Raji (cell line): ENCODE results near the gene NQO2.

Experiments
- POLR2A ChIP-seq: IDR thresholded peaks from 2 replicates; pipeline ENCODE4 v1.6.1; 2011; ENCODE audit warnings: low read depth, low read length, control low read depth; ENCODE audit not compliant: insufficient read depth

The NQO2 gene

DNA sequence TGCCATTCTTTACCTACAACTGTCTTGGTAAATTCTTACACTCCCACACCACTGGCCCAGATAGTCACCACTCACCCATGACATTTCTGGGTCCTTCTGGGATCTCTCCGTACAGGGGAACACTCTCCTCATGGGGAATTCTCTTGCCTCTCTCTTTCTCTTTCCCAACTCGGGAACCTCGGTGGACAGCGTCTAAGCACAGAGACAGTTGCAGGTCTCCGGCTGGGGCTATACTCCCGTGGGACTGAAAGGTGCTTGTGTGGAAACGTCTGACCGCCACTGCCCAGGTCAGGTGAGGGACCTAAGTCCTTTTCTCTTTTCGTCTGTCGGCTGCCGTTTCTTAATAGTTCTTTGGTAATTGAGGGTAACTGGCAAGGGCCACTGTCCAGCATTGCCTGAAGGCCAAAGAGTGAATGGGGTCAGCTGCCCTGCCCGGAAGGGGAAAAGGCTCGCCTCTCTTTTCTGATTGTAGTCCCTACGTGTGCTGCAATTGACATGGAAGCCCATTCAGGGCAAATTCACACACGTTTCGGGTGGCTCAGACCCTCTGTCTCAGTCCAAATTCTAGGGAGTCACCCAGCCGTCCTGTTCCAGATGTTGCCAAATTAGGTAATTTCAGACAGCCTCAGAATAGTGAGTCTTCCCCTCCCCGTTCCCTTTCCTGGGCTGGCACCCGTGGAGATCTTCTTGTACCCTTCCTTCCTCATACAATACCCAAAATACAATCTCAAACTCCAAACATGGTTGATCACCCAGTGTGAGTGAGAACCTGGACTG, 37.4 kb downstream of the NQO2 start:
- no peak for TF ChIP-seq POLR2A

DNA sequence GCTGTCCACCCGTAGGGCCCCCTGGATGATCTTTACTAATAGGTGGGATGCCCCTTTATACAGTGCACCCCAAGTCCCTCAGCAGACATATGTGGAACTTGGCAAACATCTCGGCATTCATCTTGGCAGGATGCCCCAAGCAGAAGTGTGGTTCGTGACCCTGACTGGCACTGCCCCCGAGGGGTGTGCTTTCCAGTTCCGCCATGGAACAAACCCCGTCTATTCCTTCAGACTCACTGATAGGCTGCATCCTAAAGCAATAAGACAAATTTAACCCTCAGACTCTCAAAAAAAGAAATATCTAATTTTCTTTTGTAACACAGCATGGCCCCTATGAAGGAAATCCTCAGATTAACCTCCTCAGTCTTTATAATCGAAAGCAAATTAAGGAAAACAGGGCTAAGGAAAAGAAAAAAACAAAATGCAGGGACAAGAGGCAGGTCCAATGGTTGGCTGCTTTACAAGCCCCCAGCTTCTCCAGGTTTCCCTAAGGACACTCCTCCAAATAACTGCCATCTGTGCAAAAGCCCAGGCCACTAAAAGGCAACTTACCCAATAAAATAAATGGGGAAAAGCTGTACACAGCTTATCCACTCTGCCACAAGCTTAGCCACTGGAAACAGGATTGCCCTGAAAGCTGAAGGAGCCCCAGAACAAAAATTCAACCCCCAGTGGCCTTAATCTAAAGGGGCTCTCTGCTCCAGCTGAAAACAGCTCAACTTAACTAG, 38.1 kb downstream of the NQO2 start:
- no peak for TF ChIP-seq POLR2A

DNA sequence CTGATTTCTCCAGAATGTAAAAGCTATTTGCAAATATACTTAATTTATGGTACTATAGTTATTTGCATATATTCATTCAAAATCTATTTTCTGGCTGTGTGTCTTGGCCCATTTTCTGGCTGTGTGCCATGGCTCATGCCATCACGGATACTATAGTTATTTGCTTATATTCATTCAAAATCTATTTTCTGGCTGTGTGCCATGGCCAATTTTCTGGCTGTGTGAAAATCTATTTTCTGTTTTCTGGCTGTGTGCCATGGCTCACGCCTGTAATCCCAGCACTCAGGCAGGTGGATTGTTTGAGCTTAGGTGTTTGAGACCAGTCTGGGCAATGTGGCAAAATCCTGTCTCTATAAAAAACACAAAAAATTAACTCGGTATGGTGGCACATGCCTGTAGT, 39.7 kb downstream of the NQO2 start:
- no peak for TF ChIP-seq POLR2A

DNA sequence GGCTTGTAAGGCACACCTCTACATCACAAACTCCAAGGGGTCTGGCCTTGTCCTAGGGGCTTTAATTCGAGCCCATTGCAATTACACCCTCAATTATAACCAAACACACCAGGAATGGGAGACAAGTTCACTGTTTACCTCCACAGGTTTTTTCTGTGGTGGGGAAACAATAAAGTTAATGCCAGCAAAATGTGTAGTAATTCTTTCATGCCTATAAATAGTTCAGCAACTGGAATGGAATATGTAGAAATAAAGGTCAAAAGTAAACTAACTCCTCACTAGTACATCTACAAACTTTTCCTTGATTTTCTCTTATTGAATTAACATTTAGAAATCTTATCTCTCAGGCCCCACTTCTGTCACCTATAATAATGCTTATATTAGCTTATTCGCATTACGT, 41.5 kb downstream of the NQO2 start:
- no peak for TF ChIP-seq POLR2A

DNA sequence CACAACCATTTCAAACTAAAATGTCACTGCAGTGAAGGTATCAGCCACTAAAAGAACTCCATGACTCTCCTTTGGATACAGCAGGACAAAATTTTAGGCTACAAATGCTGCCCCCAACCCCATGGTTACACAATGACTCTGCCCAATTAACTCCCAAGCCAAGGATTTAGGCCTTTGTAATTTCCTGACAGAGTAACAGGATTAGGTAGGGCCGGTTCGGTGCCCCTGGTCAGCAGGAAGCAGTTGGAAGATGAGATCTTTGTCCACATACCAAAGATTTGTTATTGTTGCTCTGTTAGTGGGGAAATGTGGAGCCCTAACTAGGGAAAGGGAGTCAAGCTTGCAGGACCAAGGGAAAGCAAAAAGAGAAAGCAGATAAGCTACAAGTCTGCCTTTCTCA, 41.9 kb downstream of the NQO2 start:
- TF ChIP-seq POLR2A = no peak

DNA sequence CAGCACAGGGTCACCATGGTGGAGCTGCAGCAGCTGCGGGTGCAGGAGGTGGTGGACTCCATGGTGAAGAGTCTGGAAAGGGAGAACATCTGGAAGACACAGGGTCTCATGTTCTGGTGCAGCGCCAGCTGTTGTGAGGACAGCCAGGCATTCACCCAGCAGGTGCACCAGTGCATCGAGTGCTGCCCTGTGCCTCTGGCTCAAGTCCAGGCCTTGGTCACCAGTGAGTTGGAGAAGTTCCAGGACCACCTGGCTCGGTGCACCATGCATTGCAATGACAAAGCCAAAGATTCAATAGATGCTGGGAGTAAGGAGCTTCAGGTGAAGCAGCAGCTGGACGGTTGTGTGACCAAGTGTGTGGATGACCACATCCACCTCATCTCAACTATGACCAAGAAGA, 45.7 kb downstream of the NQO2 start:
- no peak for TF ChIP-seq POLR2A

DNA sequence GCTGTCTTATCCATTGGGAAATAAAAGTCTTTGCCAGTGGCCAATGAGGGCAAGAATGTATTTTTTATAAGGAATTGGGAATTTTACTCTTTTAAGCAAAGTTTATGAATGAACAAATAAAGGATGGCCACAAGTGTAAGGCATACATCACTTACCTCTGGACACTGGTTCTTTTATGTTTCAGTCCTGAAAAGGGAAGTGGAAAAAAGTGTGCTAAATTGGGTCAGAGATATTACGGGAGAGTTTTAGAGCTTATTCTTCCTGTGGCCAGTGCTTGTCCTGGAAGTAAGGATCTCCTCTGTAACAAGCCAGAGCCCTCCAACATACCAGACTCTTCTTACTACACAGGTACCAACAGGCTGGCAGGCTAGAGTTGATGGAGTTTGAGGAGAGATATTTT, 46.1 kb downstream of the NQO2 start:
- TF ChIP-seq POLR2A = no peak

DNA sequence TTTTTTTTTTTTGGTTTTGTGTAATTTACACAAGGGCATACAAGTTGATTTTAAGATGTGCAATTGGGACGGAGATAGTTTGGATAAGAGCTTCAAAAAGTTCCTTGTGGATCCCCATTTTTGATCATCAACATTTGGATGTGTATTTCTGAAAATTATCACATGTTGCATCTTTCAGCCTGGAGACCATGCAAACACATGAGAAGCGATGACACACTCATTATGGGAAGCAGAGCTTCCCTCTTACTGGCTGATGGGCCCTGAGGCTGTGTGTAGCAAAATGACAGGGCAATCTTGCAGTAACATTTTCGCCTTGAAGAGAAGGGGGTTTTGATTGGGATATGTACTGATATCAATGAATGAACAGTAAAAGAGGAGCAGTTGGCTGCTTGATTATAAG, 46.6 kb downstream of the NQO2 start:
- no peak for TF ChIP-seq POLR2A

DNA sequence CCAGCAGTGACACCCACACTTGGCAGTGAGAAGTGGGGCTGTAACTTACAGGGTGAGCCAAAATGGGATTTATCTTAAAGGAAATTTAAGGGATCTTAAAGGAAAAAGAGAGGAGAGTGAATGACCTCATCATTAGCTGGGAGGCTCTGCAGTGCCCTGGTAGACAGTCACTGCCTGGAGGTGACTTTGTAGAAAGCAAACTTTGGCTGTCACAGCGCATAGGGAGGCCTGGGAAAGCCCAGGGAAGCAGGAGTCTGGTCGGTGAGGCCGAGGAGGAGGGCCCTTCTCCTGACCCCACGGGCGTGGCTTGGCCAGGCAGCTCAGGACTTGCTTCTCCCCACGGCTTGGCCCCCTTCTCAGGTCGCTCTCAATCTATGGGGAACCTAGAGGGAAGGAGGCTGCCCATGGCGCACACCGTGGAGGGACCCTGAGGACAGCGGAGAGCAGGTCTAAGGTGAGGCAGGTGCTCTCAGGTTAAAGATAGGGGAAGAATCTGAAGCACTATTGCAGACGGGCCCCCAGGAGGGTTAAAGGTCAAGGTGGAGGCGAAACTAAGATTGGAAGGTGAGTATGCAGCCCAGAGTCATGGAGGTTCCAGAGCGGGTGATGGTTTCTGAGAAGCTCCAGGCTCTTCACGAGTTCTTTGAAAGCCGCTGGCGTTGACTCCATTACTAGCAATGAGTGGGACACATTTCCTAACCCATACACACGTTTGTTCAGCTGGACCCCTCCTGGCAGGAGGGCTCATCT, 53.0 kb downstream of the NQO2 start:
- TF ChIP-seq POLR2A = no peak

DNA sequence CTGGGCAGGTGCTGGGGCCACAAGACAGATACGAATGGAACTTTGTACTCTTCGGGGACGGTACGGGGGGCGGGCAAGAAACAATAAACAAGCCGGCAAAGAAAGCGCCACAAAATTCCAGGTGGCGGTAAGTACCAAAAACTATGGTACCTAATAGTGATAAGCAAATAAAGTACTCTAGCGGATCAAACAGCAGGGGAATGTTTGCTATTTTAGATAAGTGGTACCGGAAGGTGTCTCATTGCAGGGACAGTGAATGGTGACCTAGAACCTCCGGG, 53.5 kb downstream of the NQO2 start:
- no peak for TF ChIP-seq POLR2A

DNA sequence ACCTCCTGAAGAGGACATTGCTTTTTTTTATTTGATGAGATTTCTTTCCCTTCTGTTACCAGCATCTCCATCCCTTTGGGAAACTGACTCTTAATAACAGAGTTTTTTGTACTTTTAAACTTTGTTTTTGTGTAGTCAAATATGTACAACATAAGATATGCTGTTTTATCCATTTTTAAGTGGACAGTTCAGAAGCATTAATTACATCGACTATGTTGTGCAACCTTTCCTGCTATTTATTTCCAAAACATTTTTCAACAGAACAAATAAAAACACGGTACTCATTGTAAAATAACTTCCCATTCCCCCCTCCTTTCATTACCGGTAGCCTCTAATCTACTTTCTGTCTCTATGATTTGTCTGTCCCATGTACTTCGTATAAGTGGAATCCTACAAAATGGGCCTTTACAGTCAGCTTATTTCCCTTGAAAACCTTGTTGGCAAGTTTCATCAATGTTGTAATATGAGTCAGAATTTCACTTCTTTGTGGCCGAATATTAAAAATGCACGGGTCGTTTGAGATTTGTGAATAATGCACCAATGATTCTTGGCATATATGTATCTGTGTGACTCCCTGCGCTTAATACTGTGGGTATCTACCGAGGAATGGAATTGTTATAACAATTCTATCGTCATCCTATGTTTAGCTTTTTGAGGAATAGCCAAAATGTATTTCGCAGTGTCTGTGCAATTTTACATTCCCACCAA, 57.5 kb downstream of the NQO2 start:
- no peak for TF ChIP-seq POLR2A

DNA sequence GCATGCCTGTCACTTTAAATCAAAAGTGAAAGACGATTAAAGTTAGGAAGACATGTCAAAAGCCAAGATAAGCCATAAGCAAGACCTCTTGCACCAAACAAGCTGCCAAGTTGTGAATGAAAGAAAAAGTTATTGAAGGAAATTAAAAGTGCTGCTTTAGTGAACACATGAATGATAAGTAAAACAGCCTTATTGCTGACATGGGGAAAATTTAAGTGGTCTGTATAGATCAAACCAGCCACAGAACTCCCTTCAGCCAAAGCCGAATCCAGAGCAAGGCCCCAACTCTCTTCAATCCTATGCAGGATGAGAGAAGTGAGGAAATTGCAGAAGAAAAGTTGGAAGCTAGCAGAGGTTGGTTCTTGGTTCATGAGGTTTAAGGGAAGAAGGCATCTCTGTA, 59.3 kb downstream of the NQO2 start:
- no peak for TF ChIP-seq POLR2A

DNA sequence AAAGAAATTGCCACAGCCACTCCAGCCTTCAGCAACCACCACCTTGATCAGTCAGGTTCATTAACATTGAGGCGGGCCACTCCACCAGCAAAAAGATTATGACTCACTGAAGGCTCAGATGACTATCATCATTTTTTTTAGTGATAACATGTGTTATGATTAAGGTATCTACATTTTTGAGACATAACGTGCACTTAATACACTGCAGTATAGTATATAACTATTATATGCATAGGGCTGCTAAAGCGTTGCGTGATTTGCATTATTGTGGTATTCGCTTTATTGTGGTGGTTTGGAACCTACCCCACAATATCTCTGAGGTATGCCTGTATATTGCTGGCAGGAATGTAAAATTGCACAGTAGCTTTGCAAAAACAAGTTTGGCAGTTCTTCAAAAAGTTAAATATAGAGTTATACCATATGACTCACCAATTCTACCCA, 61.8 kb downstream of the NQO2 start:
- TF ChIP-seq POLR2A = no peak

DNA sequence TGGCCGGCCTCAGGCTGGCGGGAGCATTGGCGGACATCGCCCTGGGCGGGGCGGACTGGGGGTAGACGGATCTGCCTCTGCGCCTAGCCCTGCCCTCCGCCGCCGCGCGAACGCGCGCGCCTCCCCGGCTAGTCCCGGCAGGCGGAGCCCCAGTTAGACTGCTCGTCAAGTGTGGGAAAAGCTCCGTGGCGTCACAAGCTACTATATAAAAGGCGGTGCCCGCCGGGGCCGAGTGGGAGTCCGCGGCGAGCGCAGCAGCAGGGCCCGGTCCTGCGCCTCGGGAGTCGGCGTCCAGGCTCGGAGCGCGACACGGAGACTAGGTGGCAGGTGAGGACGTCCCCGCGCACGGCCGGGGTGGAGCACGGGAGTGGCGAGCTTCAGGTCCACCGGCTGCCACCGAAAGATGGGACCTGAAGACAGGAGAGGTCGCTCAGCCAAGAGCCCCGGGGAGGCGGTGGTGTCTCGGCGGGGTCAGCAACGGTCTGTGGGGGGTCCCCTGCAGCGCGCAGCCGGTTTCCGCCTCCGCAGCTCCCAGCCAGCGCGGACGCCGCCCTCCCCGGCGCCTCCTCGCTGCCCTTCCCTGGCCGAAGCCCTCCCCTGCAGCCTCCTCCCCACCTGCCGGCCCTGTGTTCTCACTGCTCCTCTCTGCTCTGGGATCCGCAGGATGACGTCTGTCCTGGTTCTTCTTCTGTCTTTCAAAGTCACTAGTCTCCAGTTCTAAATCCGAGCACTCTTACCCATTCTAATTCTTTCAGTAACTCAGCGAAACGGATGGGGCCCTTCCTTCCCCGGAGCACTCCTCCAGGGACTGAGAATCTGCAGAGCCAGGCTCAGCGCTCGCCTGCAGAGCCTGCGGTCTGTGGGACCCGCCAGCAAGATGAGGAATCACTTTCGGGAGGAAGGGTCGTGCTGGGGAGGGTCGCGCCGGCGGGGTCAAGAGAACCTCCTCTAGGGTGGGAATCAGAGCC, 64.3 kb downstream of the NQO2 start:
- peak; percentile 89 for TF ChIP-seq POLR2A

DNA sequence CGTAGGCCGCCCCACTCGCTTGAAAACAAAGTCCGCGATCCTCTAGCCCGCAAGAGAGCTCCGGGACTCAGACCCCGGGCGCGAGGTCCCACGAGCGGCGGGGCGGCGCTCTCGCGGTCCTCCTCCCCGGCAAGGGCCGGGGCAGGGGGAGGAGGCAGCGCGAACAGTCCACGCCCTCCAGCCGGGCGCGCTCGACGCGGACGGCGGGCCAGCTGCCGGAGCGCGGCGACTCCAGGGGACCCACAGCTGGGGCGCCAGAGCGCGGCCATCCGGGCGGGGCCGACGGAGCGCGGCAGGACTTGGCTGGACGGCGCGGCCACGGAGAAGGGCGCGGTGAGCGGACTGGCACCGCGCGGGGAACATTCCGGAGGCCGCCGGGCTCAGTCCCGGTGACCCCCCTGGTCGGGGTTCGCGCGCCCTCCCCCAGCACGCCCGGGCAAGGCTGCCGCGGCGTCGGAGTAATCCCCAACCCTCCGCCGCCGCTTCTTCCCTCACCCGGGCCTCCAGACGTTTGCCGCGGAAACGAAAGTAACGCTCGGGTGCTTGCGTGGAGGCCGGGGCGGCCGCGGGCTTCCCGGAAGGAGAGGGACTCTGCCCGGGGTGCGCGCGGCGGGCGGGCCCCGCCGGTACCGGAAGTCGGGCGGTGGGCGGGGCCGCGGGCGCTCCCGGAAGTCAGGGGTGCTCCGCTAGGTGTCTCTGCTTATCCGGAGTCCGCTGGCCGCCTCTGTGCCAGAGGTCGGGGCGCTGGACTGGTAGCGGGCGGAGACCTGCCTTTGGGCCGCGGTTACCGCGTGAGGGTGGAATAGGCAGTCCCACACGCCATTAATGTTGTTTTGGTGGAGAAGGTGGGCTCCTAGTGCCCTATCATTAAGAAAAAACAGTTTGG, 68.9 kb downstream of the NQO2 start, which contains the start of gene RIPK1:
TSS of gene RIPK1 (plus strand) at position 166 of the 886 bp plus-strand sequence. CDS start 8,330 bp downstream, outside the sequence.
- TF ChIP-seq POLR2A = peak; percentile 83
